Dendritic cell treated with granulocyte-macrophage colony-stimulating factor and Interleukin-4, amounts not matched to agents 40 ng/mL and 50 ng/mL, for 4 days (primary cell): ENCODE measurements around the gene NF1.

Experiments
- H3K27ac Mint-ChIP-seq: one replicate; pipeline ENCODE4 v1.8.0; 2022; ENCODE audit warnings: mild to moderate bottlenecking, mixed read lengths
- H3K27me3 Mint-ChIP-seq: one replicate; pipeline ENCODE4 v1.8.0; 2022; ENCODE audit warnings: mild to moderate bottlenecking, mixed read lengths
- H3K36me3 Mint-ChIP-seq: one replicate; pipeline ENCODE4 v1.8.0; 2022; ENCODE audit warnings: low read depth, mixed read lengths
- H3K4me1 Mint-ChIP-seq: one replicate; pipeline ENCODE4 v1.8.0; 2022; ENCODE audit warnings: low read depth, mixed read lengths
- H3K4me3 Mint-ChIP-seq: one replicate; pipeline ENCODE4 v1.8.0; 2022; ENCODE audit warnings: mild to moderate bottlenecking, moderate library complexity, mixed read lengths
- H3K9me3 Mint-ChIP-seq: one replicate; pipeline ENCODE4 v1.8.0; 2022; ENCODE audit warnings: mixed read lengths
- intact Hi-C: fragments of 100-400 bp; cut with micrococcal nuclease; formaldehyde crosslinking; loops from one replicate; pipeline ENCODE4 v1.15.0; 2022

NF1 gene

DNA sequence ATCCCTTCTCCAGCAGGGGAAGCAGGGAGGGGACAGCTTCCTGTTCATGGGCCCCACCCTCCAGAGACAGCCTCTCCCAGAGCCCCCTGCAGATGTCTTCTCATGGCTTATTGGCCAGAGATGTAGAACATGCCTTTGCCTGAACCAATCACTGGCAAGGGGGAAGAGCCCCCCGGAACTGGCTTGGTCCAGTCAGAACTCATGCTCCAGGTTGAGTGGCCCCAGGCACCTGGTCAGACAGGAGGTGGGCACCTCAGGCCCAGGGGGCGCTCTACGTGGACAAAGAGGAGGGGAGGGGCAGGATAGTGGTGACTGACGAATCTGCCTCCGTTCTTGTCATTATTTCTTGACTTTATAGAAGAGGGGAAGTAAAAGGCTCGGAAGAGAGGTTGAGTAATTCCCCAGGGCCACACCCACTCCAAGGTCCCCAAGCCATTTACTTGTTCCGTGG, 320.3 kb downstream of the NF1 start:
- H3K27ac Mint-ChIP-seq, result peak overlapping the region; percentile 19
- no peaks in the 10 kb centered on the region for H3K36me3 Mint-ChIP-seq
- H3K4me1 Mint-ChIP-seq, result peaks cover 35% of the 10 kb centered on the region
- intact Hi-C loops, result no loop called here
- H3K4me3 Mint-ChIP-seq, result peak overlapping the region; percentile 30
- no peaks in the 10 kb centered on the region for H3K9me3 Mint-ChIP-seq
- peaks cover 11% of the 10 kb centered on the region for H3K27me3 Mint-ChIP-seq

DNA sequence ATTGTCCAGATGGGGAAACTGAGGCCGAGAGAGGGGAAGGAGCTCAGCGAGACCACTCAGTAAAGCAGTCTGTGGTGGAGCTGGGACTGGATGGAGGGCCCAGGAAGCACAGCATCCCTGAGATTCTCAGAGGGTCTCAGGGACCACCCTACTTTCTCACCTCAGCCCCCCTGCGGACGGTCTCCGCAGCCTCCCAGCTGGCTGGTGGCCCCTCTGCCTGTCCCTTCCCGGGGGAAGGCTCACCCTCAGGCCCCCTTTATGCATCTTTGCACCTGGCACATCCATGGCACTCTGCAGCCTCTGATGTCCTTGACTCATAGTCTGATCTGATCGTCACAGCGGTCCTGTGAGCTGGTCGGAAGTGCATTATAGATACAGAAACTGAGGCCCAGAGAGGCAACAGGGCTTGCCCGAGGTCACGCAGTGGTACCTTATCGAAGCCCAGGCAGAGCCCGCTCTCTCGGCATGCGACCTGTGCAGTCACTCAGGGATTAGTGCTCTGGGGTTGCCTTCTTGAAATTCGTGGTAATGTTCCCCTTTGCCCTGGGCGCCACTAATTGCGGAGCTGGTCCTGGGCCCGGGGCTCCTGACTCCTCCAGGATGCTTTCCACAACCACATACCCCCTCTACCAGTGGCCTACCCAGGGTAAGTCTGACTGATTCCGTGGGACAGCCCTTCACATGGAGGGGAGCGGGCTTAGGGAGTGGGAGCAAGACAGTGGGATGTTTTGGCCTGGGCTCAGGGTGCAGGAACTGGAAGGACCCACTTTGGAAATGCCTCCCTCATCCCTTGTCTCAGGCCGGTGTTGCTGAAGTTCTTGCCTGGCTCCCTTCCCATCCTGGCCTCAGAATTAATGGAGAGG, 321.1 kb downstream of the NF1 start:
- intact Hi-C loops, result no loop called here
- Mint-ChIP-seq H3K4me1 (peaks cover 35% of the 10 kb centered on the region), H3K9me3 (no peaks in the 10 kb centered on the region), H3K4me3 (no peak overlapping the region), H3K27me3 (peaks cover 16% of the 10 kb centered on the region), H3K27ac (no peak overlapping the region), H3K36me3 (no peaks in the 10 kb centered on the region)

DNA sequence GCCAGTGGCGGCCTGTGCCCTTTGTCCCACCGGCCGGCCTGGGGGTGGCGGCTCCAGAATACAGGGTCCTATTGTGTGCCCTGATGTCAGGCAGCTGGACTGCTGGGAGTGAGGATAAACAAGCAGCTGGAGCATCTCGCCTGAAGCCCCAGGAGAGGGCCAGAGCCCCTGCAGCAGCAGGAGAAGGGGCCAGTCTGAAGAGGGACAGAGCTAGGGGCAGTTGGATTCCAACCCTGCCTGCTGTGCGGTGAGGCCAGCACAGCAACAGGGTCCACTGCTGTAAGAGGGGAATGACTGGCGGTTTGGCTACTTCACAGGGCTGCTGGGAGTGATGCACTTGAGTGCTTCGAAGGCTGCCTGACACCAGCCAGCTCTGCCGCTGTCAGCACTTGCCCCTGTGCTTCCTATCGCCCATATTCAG, 321.7 kb downstream of the NF1 start:
- Mint-ChIP-seq H3K27me3 (peaks cover 16% of the 10 kb centered on the region), H3K27ac (no peak overlapping the region), H3K36me3 (no peaks in the 10 kb centered on the region), H3K4me3 (no peak overlapping the region), H3K9me3 (no peaks in the 10 kb centered on the region), H3K4me1 (peaks cover 35% of the 10 kb centered on the region)
- intact Hi-C loops, result no loop called here

DNA sequence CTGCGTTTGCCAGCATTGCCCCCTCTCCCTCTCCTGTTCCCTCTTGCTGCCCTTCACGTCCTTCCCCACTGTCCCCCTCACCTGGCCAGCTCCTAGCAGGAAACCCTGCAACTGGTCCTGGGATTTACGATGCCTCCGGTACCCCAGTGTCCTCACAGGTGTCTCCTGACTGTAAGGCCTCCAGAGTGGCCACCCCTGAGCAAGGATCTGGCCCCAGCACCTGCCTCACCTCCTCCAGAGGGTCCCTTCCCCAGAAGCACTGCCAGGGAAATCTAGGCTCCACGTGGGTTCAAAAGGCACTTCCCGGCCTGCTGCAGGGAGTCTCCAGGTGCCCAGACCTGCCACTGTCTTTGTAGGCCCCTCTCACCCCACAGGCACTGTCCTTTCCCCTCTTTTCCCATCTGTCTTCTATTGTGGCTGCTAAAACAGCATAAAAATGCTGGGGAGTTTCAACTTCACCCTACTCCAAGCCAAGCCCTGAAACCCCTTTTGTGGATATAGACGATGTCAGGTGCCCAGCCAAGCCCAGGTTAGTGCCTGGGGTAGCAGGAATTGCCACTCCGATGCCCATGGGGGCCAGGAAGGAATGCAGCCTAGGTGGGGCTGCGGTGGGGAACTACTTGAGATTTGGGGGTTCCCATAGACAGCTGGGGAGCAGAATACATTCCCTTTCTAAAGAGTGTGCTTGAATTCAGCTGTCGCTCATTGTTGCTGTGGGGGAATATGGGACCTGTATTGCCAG, 322.4 kb downstream of the NF1 start:
- Mint-ChIP-seq H3K4me1 (peaks cover 35% of the 10 kb centered on the region), H3K36me3 (no peaks in the 10 kb centered on the region), H3K9me3 (peaks cover 3% of the 10 kb centered on the region), H3K4me3 (no peak overlapping the region), H3K27me3 (peaks cover 17% of the 10 kb centered on the region), H3K27ac (no peak overlapping the region)
- intact Hi-C loops, result no loop called here

DNA sequence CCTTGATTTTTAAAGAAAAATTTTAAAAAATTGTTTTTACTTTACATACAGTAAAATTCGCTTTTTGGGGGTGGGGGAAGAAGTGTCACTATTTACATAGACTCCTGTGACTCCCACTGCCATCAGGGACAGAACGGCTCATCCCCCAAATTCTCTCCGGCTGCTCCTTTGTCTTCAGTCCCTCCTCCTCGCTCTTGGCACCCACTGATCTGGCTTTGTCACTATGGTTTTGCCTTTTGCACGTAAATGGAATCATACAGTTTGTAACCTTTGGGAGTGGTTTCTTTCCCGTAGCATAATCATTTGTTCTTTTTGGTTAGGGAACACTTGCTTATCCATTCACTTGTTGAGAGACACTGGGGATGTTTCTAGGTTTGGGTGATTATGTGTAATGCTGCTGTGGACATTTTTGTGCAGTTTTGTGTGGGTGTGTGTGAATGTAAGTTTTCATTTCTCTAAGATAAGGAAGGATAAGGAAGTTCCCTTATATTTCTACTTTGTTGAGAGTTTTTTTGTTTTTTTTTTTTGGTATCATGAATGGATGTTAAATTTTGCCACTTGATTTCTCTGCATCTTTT, 324.1 kb downstream of the NF1 start:
- Mint-ChIP-seq H3K27me3 (peaks cover 27% of the 10 kb centered on the region), H3K4me1 (peaks cover 33% of the 10 kb centered on the region), H3K36me3 (no peaks in the 10 kb centered on the region), H3K9me3 (peaks cover 8% of the 10 kb centered on the region), H3K27ac (no peak overlapping the region), H3K4me3 (no peak overlapping the region)
- intact Hi-C loops, result no loop called here

DNA sequence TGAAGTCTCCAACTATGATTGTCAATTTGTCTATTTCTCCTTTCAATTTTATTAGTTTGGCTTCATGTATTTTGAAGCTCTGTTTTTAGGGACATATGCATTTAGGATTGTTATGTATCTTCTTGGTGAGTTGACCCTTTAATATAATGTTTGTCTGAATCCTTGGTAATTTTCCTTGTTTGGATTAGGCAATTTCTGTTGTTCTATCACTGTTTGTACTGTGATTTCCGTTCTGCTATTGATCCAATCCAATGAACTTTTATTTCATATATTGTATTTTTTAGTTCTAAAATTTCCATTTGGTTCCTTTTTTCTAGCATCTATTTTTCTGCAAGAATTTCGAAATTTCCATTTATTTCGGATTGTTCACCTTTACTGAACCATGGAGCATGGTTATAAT, 327.7 kb downstream of the NF1 start:
- Mint-ChIP-seq H3K36me3 (no peaks in the 10 kb centered on the region), H3K4me1 (peaks cover 12% of the 10 kb centered on the region), H3K27me3 (peaks cover 29% of the 10 kb centered on the region), H3K4me3 (no peak overlapping the region), H3K9me3 (peaks cover 8% of the 10 kb centered on the region), H3K27ac (no peak overlapping the region)
- intact Hi-C loops, result no loop called here

DNA sequence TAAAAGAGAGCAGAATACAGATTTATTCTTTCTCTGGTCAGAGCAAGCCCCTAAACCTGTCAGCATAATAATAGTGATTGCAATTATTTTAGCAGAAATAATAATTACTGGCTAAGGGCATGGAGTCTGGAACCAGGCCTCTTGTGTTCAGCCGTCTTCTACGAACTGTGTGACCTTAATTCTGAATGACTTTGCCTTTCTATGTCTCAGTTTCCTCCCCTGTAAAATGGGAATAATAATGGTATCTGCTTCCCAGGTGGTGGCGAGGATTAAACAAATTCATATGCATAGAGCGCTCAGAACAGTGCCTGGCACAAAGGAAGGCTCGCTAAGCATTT, 330.1 kb downstream of the NF1 start:
- Mint-ChIP-seq H3K36me3 (no peaks in the 10 kb centered on the region), H3K27ac (no peak overlapping the region), H3K9me3 (peaks cover 12% of the 10 kb centered on the region), H3K4me3 (no peak overlapping the region), H3K4me1 (no peaks in the 10 kb centered on the region), H3K27me3 (peaks cover 34% of the 10 kb centered on the region)
- intact Hi-C loops, result no loop called here

DNA sequence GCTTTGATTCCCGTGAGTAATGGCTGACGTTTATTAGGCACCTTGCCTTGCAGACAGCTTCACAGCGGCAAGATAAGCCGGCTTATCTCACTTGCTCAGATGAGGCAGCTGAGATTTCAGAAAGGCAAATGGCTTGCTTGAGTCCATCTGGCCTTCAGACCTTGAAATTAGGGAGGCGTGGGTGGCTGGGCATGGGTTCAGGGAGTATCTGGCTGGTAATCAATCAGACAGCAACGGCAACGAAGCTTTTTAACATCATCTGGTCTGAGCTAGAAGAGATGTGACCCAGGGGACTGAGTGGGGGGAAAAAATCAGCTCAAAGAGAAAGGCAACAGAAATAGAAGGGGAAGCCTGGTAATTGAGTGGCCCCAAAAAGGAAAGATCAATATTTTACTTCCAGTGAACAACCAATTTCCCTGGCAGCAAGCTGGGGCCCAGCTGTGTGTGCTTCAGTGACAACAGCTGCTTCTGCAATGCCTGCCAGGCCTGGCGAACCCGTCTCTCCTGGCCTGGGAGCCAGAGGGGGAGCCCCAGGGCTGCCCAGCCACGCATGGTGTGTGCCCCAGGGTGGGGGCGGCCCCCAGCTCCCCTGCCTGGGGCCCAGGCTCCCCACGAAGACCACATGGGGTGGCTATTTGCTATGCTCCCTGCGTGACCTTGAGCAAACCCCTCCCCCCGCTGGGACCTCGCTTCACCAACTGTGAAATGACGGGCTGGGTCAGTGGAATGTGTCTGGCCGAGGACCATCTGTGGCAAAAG, 330.7 kb downstream of the NF1 start:
- Mint-ChIP-seq H3K4me3 (no peak overlapping the region), H3K9me3 (peaks cover 15% of the 10 kb centered on the region), H3K4me1 (no peaks in the 10 kb centered on the region), H3K27me3 (peaks cover 32% of the 10 kb centered on the region), H3K36me3 (no peaks in the 10 kb centered on the region), H3K27ac (no peak overlapping the region)
- intact Hi-C loops, result no loop called here
